Ovary (tissue), 9 donors: ENCODE data around the gene TCF25. TPM values are rescaled to one million over a fixed set of nuclear protein-coding genes. Genes with fewer than 3 reads are reported as not detected.

Experiments
- DNase-seq, 5 donors: peaks; one replicate each; pipeline ENCODE4 v3.0.0-alpha.2; 2019 to 2020
- H3K27ac ChIP-seq, 2 donors: fragments of 200-600 bp; one replicate each; pipeline versions ENCODE4 v1.5.1 to v1.8.0; 2019 to 2022
- H3K27me3 ChIP-seq: fragments of 200-600 bp; one replicate; pipeline ENCODE4 v1.8.0; 2022
- H3K36me3 ChIP-seq: fragments of 200-600 bp; sonication (generic); one replicate; pipeline ENCODE4 v1.5.1; 2019
- H3K4me1 ChIP-seq: one replicate; pipeline ENCODE4 v1.8.1; 2013; ENCODE audit warnings: mild to moderate bottlenecking, moderate library complexity; ENCODE audit not compliant: insufficient read depth
- H3K4me3 ChIP-seq: fragments of 200-600 bp; sonication (generic); one replicate; pipeline ENCODE4 v1.5.1; 2017
- H3K9me3 ChIP-seq, 2 donors: fragments of 200-600 bp in 1 of 2; sonication (generic) in 1 of 2; one replicate each; pipeline versions ENCODE4 v1.5.1 to v1.8.1; 2013 to 2019; ENCODE audit warnings: mild to moderate bottlenecking in 1 of 2, moderate library complexity in 1 of 2
- CTCF ChIP-seq, 3 donors: fragments of 450-650 bp in 2 of 3; fragments of 200-600 bp in 1 of 3; IDR thresholded peaks; one replicate each; pipeline versions ENCODE4 v1.5.1 to v1.8.0; 2016 to 2022; ENCODE audit warnings: antibody characterized with exemption in 3 of 3, mild to moderate bottlenecking in 1 of 3
- EP300 ChIP-seq: sonication (generic); formaldehyde crosslinking; IDR thresholded peaks from one replicate; pipeline ENCODE4 v1.6.1; 2017; ENCODE audit warnings: antibody characterized with exemption
- POLR2A ChIP-seq: fragments of 450-650 bp; IDR thresholded peaks from one replicate; pipeline ENCODE4 v1.6.1; 2017; ENCODE audit warnings: antibody characterized with exemption, mild to moderate bottlenecking, moderate library complexity
- WGBS, 3 donors: extraction: QIAGEN DNeasy Blood & Tissue Kit in 1 of 3; methylation state at CpG; one replicate each; pipeline versions ENCODE4 v1.1.5 to v1.1.7; 2013 to 2017; 5-methylcytosine and 5-hydroxymethylcytosine counted together
- intact Hi-C, 4 donors: fragments of 100-400 bp; cut with DNase I; formaldehyde crosslinking; loops; one replicate each; pipeline versions ENCODE4 v1.11.0 to v1.15.1; 2022 to 2023
- polyA plus RNA-seq, 2 donors: library from polyadenylated mRNA; stranded (reverse); fragments of 200-250 nt in 1 of 2; fragments of 350-450 nt in 1 of 2; fragmentation: Illumina TruSeq in 1 of 2; extraction: RNeasy Lipid Tissue Mini Kit (QIAGEN cat#74804) in 1 of 2; gene quantifications; one replicate each; pipeline ENCODE4 v1.2.3, GENCODE V29; 2013 to 2014
- total RNA-seq, 7 donors: library from RNA; depleted of rRNA in 2 of 7; stranded (reverse); fragments of >200 nt in 2 of 7; fragmentation: NEBNext Ultra II Directional in 3 of 7; extraction: Animal tissue kit (Norgen Biotek cat#: 25700) in 3 of 7; gene quantifications; one replicate each; pipeline versions ENCODE4 v1.1.0 to v1.2.4, GENCODE V29; 2016 to 2023
- donor health status: DM: no; HTN: no; CAD: no; lungs with moderate emphysema.
- donor health status: DM: no; HTN: no; CAD: no.
- donor health status: Bipolar disorder and iron deficiency.
- donor health status: DM: yes; HTN: yes; CAD: no.
- donor health status: DM: no; HTN: no; CAD: no.
- donor health status: DM: yes; HTN: yes; CAD: no.

Gene TCF25
- total and polyA plus RNA-seq, 9 donors: 122 to 210 (median 185) TPM

- DNase-seq: no peak
- Histone ChIP-seq H3K36me3 (no peaks in the 10 kb centered on the region), H3K27me3 (no peaks in the 10 kb centered on the region), H3K4me1 (peaks cover 5% of the 10 kb centered on the region), H3K4me3 (no peak overlapping the region), H3K9me3 (no peaks in the 10 kb centered on the region), H3K27ac (no peak overlapping the region)
- intact Hi-C loops: no loop called here
- 92 to 93% (median 93%) methylated on average over 11 of the region's 11 CpGs for WGBS, 3 donors
- TF ChIP-seq CTCF (IDR thresholded peaks at IDR 0.05) (no peak), POLR2A (no peak), EP300 (no peak)
Observed at GRCh38 chr16:89953671-89954406, 80.4 kb downstream of the TCF25 start.

- DNase-seq: no peak
- WGBS, 3 donors: 90 to 94% (median 93%) methylated on average over 15 of the region's 15 CpGs
- H3K36me3 ChIP-seq: no peaks in the 10 kb centered on the region
- intact Hi-C loops: no loop called here
- peaks cover 3% of the 10 kb centered on the region for H3K4me1 ChIP-seq
- TF ChIP-seq EP300 (no peak), POLR2A (no peak), CTCF (IDR thresholded peaks at IDR 0.05) (no peak)
- no peak overlapping the region for H3K27ac ChIP-seq
- H3K4me3 ChIP-seq: no peak overlapping the region
- H3K27me3 ChIP-seq: no peaks in the 10 kb centered on the region
- H3K9me3 ChIP-seq: no peaks in the 10 kb centered on the region
Observed at GRCh38 chr16:89954462-89954861, 81.1 kb downstream of the TCF25 start.

GRCh38 chr16:89955001-89955685 lies 81.8 kb downstream of the TCF25 start:
- intact Hi-C loops: no loop called here
- WGBS, 3 donors: 87 to 91% (median 88%) methylated on average over 15 of the region's 15 CpGs

More at GRCh38 chr16:89955001-89955685, 81.8 kb downstream of the TCF25 start:
- H3K4me3 ChIP-seq: no peak overlapping the region
- H3K27me3 ChIP-seq: no peaks in the 10 kb centered on the region
- DNase-seq: no peak
- TF ChIP-seq CTCF (IDR thresholded peaks at IDR 0.05): no peak
- TF ChIP-seq POLR2A: no peak
- TF ChIP-seq EP300: no peak
- H3K27ac ChIP-seq: no peak overlapping the region
- H3K4me1 ChIP-seq: no peaks in the 10 kb centered on the region
- no peaks in the 10 kb centered on the region for H3K36me3 ChIP-seq
- H3K9me3 ChIP-seq: no peaks in the 10 kb centered on the region
